Activated CD4-positive, alpha-beta T cell treated with anti-CD3 and anti-CD28 coated beads, Interleukin-2, amount 50 U/mL, for 48 hours (primary cell): ENCODE data around the gene TNFAIP3.
"Not testable (repeated sequence)": the region's sequence is repeated elsewhere in the genome, so short reads cannot be mapped to it uniquely, and the experiment has no call there.

ENCODE experiments used
- DNase-seq, 2 experiments: peaks; one replicate each; pipeline ENCODE4 v3.0.0-alpha.2; 2020

The TNFAIP3 gene

DNA sequence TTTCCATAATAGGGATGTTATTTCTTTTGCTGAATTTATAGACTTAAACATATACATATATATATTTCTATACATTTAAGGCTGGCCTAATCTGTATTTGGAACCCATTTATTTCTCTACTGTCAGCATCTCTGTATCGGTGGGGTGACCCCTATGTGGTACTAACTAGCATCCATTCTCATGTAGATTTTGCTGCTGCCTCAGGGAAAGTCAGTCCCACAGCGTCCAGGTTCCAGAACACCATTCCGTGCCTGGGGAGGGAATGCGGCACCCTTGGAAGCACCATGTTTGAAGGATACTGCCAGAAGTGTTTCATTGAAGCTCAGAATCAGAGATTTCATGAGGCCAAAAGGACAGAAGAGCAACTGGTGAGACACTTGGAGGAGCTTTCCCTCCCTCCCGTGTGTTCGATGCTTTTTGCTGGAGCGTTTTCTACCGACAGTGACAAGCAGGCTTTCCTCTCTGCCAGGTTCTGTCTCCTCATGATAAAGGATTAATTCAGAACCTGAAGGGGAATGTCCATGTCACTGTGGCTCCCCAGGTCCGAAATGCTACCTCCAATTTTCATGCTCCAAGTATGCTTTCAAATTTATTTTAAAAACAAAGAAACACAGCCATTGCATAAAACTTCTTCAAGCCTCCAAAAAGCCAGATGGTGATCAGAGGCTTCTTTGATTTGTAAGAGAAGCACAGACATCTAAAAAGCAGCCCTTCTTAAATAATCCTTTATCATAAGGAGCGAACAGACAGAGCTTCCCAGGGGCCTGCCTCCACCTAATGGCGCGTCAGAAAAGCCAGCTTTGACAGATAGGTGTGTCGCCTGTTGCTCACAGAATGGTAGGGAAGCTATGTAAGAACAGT is 13.1 kb downstream of the TNFAIP3 start:
- DNase-seq: no peak

- no peak for DNase-seq
Observed at GRCh38 chr6:137880746-137881521, 13.9 kb downstream of the TNFAIP3 start.

DNA sequence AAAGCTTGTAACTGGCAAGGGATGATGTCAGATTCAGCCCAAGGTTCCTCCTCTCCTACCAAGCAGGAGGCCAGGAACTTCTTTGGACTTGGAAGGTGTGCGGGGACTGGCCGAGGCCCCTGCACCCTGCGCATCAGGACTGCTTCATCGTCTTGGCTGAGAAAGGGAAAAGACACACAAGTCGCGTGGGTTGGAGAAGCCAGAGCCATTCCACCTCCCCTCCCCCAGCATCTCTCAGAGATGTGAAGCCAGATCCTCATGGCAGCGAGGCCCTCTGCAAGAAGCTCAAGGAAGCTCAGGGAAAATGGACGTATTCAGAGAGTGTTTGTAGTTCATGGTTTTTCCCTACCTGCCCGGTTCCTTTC is 14.4 kb downstream of the TNFAIP3 start:
- no peak for DNase-seq

DNA sequence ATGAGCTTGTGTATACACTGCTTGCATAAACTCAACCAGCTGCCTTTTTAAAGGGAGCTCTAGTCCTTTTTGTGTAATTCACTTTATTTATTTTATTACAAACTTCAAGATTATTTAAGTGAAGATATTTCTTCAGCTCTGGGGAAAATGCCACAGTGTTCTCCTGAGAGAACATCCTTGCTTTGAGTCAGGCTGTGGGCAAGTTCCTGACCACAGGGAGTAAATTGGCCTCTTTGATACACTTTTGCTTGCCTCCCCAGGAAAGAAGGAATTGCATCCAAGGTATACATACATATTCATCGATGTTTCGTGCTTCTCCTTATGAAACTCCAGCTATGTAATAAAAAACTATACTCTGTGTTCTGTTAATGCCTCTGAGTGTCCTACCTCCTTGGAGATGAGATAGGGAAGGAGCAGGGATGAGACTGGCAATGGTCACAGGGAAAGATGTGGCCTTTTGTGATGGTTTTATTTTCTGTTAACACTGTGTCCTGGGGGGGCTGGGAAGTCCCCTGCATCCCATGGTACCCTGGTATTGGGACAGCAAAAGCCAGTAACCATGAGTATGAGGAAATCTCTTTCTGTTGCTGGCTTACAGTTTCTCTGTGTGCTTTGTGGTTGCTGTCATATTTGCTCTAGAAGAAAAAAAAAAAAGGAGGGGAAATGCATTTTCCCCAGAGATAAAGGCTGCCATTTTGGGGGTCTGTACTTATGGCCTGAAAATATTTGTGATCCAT is 15.3 kb downstream of the TNFAIP3 start:
- DNase-seq: no peak

DNA sequence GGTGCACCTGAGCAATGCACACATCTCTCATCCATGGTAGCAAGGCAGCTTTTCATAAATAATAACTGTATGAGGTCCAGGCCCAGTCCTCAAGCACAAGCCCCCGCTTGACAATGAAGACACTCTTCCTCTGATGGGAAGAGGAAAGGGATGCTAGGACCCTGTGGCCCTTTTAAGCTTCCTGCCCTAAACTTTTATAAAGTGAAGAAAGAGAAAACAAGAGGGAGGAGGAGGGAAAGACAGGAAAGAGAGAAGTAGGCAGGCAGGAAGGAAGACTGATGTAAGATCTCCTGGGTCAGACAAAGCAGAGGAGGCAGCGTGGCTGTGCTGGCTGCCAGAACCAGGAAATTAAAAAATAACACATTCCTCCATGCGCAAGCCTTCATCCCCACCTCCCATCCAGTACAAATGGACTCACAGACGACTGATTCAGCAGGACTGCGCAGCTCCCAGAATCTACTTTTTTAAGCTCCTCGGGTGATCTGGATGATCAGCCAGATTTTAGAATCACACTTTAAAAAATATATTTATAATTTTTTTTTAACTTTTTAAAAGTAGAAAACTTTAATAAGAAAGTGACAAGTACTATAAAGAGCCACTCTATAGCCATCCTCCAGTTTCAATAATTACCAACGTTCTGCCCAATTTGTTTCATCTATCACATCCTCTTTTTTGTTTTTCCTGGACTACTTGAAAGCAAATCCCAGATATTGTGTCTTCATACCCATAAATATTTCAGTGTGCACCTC is 16.5 kb downstream of the TNFAIP3 start:
- DNase-seq: peak in 1 of 2 experiments; percentile 45

DNA sequence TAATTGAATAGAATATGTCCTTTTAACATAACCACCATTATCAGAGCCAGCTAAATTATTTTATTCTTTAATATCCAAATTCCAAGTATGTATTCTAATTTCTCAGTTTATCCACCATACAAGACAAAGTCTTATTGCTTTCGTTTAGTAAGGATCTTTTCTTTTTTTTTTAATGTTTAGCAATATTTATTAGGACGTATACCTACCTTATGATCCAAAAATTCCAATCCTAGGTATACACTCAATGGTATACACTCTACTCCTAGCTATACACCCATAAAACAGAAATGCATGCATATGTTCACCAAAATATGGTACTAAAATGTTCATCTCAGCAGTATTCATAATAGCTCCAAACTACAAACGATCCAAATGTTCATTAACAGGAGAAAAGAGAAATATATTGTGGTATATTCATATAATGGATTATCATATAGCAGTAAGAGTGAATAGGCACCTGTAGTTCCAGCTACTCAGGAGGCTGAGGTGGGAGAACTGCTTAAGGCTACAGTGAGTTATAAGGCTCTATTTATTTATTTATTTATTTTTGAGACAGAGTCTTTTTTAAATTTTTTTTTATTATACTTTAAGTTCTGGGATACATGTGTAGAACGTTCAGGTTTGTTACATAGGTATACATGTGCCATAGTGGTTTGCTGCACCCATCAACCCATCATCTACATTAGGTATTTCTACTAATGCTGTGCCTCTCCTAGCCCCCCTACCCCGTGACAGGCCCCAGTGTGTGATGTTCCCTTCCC is 17.3 kb downstream of the TNFAIP3 start:
- DNase-seq: no peak

DNA sequence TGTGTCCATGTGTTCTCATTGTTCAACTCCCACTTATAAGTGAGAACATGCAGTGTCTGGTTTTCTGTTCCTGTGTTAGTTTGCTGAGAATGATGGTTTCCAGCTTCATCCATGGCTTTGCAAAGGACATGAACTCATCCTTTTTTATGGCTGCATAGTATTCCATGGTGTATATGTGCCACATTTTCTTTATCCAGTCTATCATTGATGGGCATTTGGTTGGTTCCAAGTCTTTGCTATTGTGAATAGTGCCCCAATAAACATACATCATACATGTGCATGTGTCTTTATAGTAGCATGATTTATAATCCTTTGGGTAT is 17.8 kb downstream of the TNFAIP3 start:
- not testable (repeated sequence) for DNase-seq

DNA sequence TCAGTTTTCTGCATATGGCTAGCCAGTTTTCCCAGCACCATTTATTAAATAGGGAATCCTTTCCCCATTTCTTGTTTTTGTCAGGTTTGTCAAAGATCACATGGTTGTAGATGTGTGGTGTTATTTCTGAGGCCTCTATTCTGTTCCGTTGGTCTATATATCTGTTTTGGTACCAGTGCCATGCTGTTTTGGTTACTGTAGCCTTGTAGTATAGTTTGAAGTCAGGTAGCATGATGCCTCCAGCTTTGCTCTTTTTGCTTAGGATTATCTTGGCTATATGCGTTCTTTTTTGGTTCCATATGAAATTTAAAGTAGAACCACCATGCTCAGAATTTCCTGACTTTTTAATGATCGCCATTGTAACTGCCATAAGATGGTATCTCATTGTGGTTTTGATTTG is 19.2 kb downstream of the TNFAIP3 start:
- not testable (repeated sequence) for DNase-seq

- DNase-seq: no peak
Observed at GRCh38 chr6:137890983-137891537, 24.0 kb downstream of the TNFAIP3 start.

DNA sequence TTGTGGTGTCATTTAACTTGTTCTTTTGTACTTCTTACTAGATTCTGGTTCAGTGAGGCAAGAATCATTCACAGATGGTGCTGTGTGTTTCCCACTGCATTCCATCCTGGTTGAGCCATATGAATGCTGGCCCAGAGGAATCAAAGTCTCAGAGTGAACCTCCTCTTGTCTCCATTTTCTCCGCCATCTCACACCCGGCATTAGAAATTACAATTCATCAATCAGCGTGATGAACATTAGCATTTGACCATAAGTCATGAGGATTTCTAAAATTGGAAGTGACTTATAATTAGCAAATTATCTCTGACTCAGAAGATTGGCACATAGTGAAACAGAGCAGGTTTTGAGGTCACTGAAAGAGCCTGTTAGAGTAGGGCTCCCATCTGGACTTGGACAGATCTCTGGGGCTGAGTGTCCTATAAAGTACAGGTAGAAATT is 25.2 kb downstream of the TNFAIP3 start:
- DNase-seq: no peak

DNA sequence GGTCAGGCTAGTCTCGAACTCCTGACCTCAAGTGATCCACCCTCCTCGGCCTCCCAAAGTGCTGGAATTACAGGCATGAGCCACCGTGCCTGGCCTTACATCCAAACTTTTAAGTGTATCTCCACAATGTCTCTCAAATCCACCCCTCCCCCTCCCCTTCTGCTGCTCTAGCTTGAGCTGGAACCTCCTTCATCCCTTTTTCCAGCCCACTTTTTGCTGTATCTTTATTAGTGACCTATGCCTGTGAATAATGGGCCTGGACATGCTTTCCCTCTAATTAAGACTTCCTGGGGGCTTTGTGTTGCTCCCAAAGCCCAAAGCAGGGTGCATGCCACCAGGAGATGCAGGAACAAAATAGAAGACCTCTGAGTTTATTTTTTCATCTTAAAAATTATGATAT is 26.1 kb downstream of the TNFAIP3 start:
- no peak for DNase-seq

DNA sequence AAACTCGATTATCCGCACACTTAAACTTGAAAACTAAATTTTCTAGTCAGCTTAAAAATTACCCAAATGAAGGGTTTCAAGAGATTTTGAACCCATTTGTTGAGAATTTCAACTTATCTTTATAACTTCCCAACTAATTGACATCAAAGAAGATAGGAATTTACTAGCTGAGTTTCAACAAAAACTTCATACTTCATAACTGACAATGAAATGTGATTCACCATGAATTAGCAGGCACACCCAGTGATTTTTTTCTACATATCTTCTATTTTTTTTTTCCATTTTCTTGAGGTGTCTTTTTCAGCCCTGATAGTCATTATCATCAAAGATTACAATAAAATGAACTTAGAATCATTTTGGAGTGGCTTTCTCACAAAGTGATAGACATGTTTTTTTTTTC is 26.7 kb downstream of the TNFAIP3 start:
- DNase-seq: no peak

GRCh38 chr6:137894378-137894777 is 27.3 kb downstream of the TNFAIP3 start:
- DNase-seq: not testable (repeated sequence)

GRCh38 chr6:137894779-137895385 is 27.8 kb downstream of the TNFAIP3 start:
- no peak for DNase-seq

GRCh38 chr6:137896647-137897046 is 29.6 kb downstream of the TNFAIP3 start:
- no peak for DNase-seq

DNA sequence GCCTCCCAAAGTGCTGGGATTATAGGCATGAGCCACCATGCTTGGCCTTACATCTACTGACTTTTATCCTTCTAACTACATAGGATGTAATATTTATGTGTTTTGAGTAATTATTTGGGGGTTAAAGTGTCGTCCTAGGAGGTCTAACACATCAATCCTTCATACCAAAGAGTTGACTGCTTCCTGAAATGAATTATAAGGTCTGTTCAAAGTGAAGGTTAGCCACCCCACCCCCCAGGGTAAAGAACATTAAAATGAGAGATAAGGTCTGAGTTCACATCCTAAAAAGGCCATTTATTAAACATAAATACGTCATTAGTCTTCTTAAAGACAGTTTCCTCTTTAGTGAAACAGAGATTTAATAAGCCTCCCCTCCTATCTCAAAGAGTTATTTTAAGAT is 33.8 kb downstream of the TNFAIP3 start:
- no peak for DNase-seq

GRCh38 chr6:137901454-137901853 is 34.4 kb downstream of the TNFAIP3 start:
- DNase-seq: no peak

GRCh38 chr6:137902699-137903098 is 35.6 kb downstream of the TNFAIP3 start:
- DNase-seq: no peak

GRCh38 chr6:137903274-137903932 is 36.3 kb downstream of the TNFAIP3 start:
- DNase-seq: no peak

DNA sequence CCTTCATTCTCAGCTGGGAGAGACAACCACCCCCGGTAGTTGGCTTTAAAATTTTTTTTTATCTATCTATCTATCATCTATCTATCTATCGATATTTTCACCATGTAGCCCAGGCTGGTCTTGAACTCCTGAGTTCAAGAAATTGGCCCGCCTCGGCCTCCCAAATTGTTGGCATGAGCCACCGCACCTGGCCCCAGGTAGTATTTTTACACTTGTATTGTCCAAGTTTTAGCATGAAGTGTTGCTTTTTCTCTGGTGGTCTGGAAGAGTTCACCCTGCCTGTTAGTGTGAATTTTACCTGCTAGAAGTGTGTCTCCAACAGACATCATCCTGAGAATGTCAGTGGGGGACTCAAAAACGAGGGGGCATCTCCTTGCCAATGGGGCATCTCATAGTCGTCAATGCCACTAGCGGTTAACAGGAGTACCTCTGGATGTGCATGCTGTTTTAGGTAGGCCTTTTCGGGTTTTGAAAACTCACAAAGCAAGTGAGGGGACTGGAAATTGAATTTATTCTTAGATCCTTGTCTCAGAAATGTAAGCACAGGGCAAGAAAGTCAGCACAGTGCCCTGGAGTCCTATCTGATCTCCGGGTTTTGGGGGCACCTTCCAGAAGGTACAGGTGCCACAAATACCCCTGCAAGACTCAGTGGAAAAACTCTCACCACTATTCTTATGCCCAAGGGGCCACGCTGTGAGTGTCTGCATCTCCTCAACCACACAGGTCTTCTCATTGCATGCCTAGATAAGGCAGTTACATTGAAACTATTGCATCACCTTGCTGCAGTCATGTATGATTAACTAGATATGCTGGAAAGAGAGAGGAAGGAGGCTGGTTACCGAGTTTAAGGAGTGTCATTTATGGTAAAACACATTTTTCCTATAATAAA is 37.1 kb downstream of the TNFAIP3 start:
- peak; percentile 64 to 65 for DNase-seq
